ENCODE data around the gene TMEM151B. TPM values are rescaled to one million over a fixed set of nuclear protein-coding genes. Genes with fewer than 3 reads are reported as not detected.

TMEM151B gene
- total RNA-seq, 1 experiment from 2014 or later = not detected

GRCh38 chr6:44255105-44255808 is 15.0 kb upstream of the TMEM151B start:
- H3K36me3 ChIP-seq (ENCODE audit: control insufficient read depth, insufficient read depth, low read length) = peaks cover 12% of the 10 kb centered on the region
- Mint-ChIP-seq H3K4me3 (ENCODE audit: unreplicated experiment) (peak overlapping the region; percentile 78), H3K27ac (ENCODE audit: unreplicated experiment) (peak overlapping the region; percentile 42), H3K27me3 (ENCODE audit: insufficient read depth, unreplicated experiment) (no peaks in the 10 kb centered on the region), H3K36me3 (ENCODE audit: insufficient read depth, unreplicated experiment) (peaks cover 83% of the 10 kb centered on the region), H3K4me1 (ENCODE audit: low read depth, unreplicated experiment) (peaks cover 31% of the 10 kb centered on the region), H3K9me3 (ENCODE audit: unreplicated experiment) (no peaks in the 10 kb centered on the region)
- peaks cover 8% of the 10 kb centered on the region; the same call in 1 of the 2 replicates for H3K4me1 ChIP-seq
- POLR2A ChIA-PET = no interaction called here
- CTCF ChIA-PET = interaction anchor here (1.0 to 3.4 kb wide), 3 partner anchors 14 to 159 kb away, joined by 3 to 18 read pairs (median 6); partner anchors contain the start of gene TMEM151B
- H3K9me3 ChIP-seq = no peaks in the 10 kb centered on the region
- H3K4me3 ChIP-seq (ENCODE audit: low read depth, low read length) = no peak overlapping the region
- BruUV-seq (replicated peaks) = no TSS peak
- DNase-seq = peak; percentile 27 to 57
- intact Hi-C loops (cut with micrococcal nuclease; ENCODE audit: unreplicated experiment) = no loop called here
- H3K27me3 ChIP-seq (replicated peaks; ENCODE audit: control insufficient read depth, insufficient read depth, low read length) = no peaks in the 10 kb centered on the region
- no peak for TF ChIP-seq CTCF (IDR thresholded peaks at IDR 0.05; ENCODE audit: insufficient read depth in 1 of 2, low read depth in 1 of 2, low read length in 1 of 2, severe bottlenecking in 1 of 2, unreplicated experiment in 1 of 2)

GRCh38 chr6:44255871-44256774 is 14.1 kb upstream of the TMEM151B start:
- Histone ChIP-seq H3K4me3 (ENCODE audit: low read depth, low read length) (peak overlapping the region; percentile 60), H3K36me3 (ENCODE audit: control insufficient read depth, insufficient read depth, low read length) (peaks cover 9% of the 10 kb centered on the region), H3K9me3 (no peaks in the 10 kb centered on the region), H3K27me3 (replicated peaks; ENCODE audit: control insufficient read depth, insufficient read depth, low read length) (no peaks in the 10 kb centered on the region), H3K4me1 (peaks cover 8% of the 10 kb centered on the region; the same call in 1 of the 2 replicates)
- peaks cover 29% of the 10 kb centered on the region for H3K4me1 Mint-ChIP-seq (ENCODE audit: low read depth, unreplicated experiment)
- BruUV-seq (replicated peaks) = no TSS peak
- ChIA-PET CTCF (interaction anchor here (0.8 to 3.4 kb wide), 10 partner anchors 9 to 160 kb away, joined by 3 to 18 read pairs (median 6); partner anchors contain the start of genes AARS2, HSP90AB1 and TMEM151B), POLR2A (interaction anchor here (0.5 to 2.0 kb wide), 7 partner anchors 9 to 547 kb away, joined by 3 to 37 read pairs (median 4); partner anchors contain the start of genes HSP90AB1 and SLC29A1)
- DNase-seq = peak; percentile 40 to 56
- no peaks in the 10 kb centered on the region for H3K9me3 Mint-ChIP-seq (ENCODE audit: unreplicated experiment)
- TF ChIP-seq CTCF (IDR thresholded peaks at IDR 0.05; ENCODE audit: insufficient read depth in 1 of 2, low read depth in 1 of 2, low read length in 1 of 2, severe bottlenecking in 1 of 2, unreplicated experiment in 1 of 2) = no peak
- peak overlapping the region; percentile 78 for H3K4me3 Mint-ChIP-seq (ENCODE audit: unreplicated experiment)
- H3K27me3 Mint-ChIP-seq (ENCODE audit: insufficient read depth, unreplicated experiment) = no peaks in the 10 kb centered on the region
- H3K27ac Mint-ChIP-seq (ENCODE audit: unreplicated experiment) = peak overlapping the region; percentile 42
- H3K36me3 Mint-ChIP-seq (ENCODE audit: insufficient read depth, unreplicated experiment) = peaks cover 75% of the 10 kb centered on the region
- intact Hi-C loops (cut with micrococcal nuclease; ENCODE audit: unreplicated experiment) = no loop called here

DNA sequence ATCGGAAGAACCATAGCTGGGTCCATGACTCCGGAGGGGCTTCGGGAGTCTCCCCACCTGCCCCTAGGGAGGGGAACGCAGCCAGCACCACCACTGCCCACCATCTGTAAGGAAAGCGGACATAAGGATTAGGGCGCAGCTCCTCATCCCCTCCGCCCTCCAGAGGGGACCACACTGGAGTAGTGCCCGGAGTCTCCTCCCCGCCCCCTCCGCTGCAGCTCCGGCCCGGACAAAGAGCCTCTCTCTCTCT is 13.6 kb upstream of the TMEM151B start:
- peak overlapping the region; percentile 42 for H3K27ac Mint-ChIP-seq (ENCODE audit: unreplicated experiment)
- no TSS peak for BruUV-seq (replicated peaks)

More for the DNA sequence above, 13.6 kb upstream of the TMEM151B start:
- no peak for TF ChIP-seq CTCF (IDR thresholded peaks at IDR 0.05; ENCODE audit: insufficient read depth in 1 of 2, low read depth in 1 of 2, low read length in 1 of 2, severe bottlenecking in 1 of 2, unreplicated experiment in 1 of 2)
- Histone ChIP-seq H3K4me3 (ENCODE audit: low read depth, low read length) (peak overlapping the region; percentile 60), H3K27me3 (replicated peaks; ENCODE audit: control insufficient read depth, insufficient read depth, low read length) (no peaks in the 10 kb centered on the region), H3K36me3 (ENCODE audit: control insufficient read depth, insufficient read depth, low read length) (peaks cover 9% of the 10 kb centered on the region), H3K4me1 (peaks cover 8% of the 10 kb centered on the region; the same call in 1 of the 2 replicates), H3K9me3 (no peaks in the 10 kb centered on the region)
- intact Hi-C loops (cut with micrococcal nuclease; ENCODE audit: unreplicated experiment) = no loop called here
- peaks cover 69% of the 10 kb centered on the region for H3K36me3 Mint-ChIP-seq (ENCODE audit: insufficient read depth, unreplicated experiment)
- DNase-seq = no peak
- peaks cover 29% of the 10 kb centered on the region for H3K4me1 Mint-ChIP-seq (ENCODE audit: low read depth, unreplicated experiment)
- POLR2A ChIA-PET = interaction anchor here (0.5 to 2.0 kb wide), 8 partner anchors 9 to 548 kb away, joined by 3 to 37 read pairs (median 4); partner anchors contain the start of genes HSP90AB1 and SLC29A1
- peak overlapping the region; percentile 78 for H3K4me3 Mint-ChIP-seq (ENCODE audit: unreplicated experiment)
- H3K27me3 Mint-ChIP-seq (ENCODE audit: insufficient read depth, unreplicated experiment) = no peaks in the 10 kb centered on the region
- no peaks in the 10 kb centered on the region for H3K9me3 Mint-ChIP-seq (ENCODE audit: unreplicated experiment)
- CTCF ChIA-PET = interaction anchor here (0.7 to 3.4 kb wide), 10 partner anchors 10 to 162 kb away, joined by 3 to 18 read pairs (median 6); partner anchors contain the start of genes AARS2, HSP90AB1 and TMEM151B
